Esophagus (tissue), 2 donors: Measurements from ENCODE around the gene GREB1. TPM values are rescaled to one million over a fixed set of nuclear protein-coding genes. Genes with fewer than 3 reads are reported as not detected.

Source experiments
- H3K27ac ChIP-seq, 2 donors: one replicate each; pipeline ENCODE4 v1.5.1; 2013; ENCODE audit warnings: low read depth in 2 of 2, mild to moderate bottlenecking in 2 of 2, inconsistent platforms in 1 of 2, low read length in 1 of 2, moderate library complexity in 1 of 2
- H3K27me3 ChIP-seq, 2 donors: one replicate each; pipeline ENCODE4 v1.6.1; 2013; ENCODE audit warnings: low read length in 2 of 2, control low read depth in 1 of 2, mild to moderate bottlenecking in 1 of 2; ENCODE audit not compliant: insufficient read depth in 2 of 2, control insufficient read depth in 1 of 2
- H3K36me3 ChIP-seq, 2 donors: one replicate each; pipeline ENCODE4 v1.6.1; 2013; ENCODE audit warnings: low read length in 1 of 2; ENCODE audit not compliant: control insufficient read depth in 2 of 2, insufficient read depth in 2 of 2
- H3K4me1 ChIP-seq, 2 donors: one replicate each; pipeline ENCODE4 v1.6.1; 2013; ENCODE audit warnings: low read length in 1 of 2; ENCODE audit not compliant: control insufficient read depth in 2 of 2, insufficient read depth in 2 of 2
- H3K4me3 ChIP-seq, 2 donors: one replicate each; pipeline ENCODE4 v1.5.1; 2013; ENCODE audit warnings: low read length in 2 of 2, mild to moderate bottlenecking in 2 of 2, low read depth in 1 of 2, moderate library complexity in 1 of 2
- H3K9me3 ChIP-seq, 2 donors: one replicate each; pipeline ENCODE4 v1.6.1; 2013; ENCODE audit warnings: mild to moderate bottlenecking in 2 of 2, low read depth in 1 of 2, low read length in 1 of 2, moderate library complexity in 1 of 2; ENCODE audit not compliant: control insufficient read depth in 2 of 2, insufficient read depth in 1 of 2
- WGBS, 2 donors: extraction: QIAGEN DNeasy Blood & Tissue Kit; methylation state at CpG; one replicate each; pipeline ENCODE4 v1.1.7; 2013; 5-methylcytosine and 5-hydroxymethylcytosine counted together
- polyA plus RNA-seq, 2 donors: library from polyadenylated mRNA; stranded (reverse); fragments of 200-250 nt; gene quantifications; one replicate each; pipeline ENCODE4 v1.2.3, GENCODE V29; 2013
- donor health status: healthy with polysubstance abuse.
- donor health status: Bipolar disorder and iron deficiency.

Gene GREB1
- polyA plus RNA-seq, 2 donors: 0.15 to 0.16 TPM

DNA sequence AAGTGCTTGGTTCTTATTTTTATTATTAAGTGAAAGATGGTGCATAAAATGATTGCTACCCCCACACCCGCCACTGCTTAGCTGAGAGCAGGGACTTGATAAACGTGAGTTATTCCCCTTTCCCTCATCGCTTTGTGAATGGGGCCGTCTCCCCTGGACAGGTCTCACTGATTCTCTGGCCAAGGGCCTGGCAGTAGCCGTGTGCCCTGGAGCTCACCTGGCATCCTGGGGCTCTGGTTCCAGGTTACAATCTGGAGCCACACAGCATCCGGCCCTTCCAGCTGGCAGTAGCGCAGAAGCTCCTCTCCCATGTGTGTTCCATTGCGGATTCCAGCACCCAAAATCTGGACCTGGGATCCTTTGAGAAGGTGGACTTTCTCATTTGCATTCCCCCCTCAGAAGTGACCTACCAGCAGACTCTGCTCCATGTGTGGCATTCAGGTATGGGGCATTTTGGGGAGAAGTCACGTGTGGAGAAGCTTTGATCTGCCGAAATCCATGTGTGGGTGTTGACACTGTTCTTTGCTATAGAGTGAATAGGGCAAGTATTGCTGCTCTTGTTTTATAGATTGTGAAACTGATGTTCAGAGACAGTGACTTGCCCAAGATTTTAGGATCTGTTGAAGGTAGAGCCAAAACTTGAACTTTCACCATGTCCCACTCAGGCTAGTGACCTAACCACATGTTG lies 63.8 kb downstream of the GREB1 start:
- H3K27me3 ChIP-seq: no peaks in the 10 kb centered on the region
- H3K9me3 ChIP-seq: no peaks in the 10 kb centered on the region
- peaks cover 0 to 2% of the 10 kb centered on the region in 2 donors for H3K4me1 ChIP-seq
- WGBS, 2 donors: 79 to 84% methylated on average over 10 of the region's 10 CpGs
- no peak overlapping the region for H3K4me3 ChIP-seq
- no peaks in the 10 kb centered on the region for H3K36me3 ChIP-seq
- H3K27ac ChIP-seq: no peak overlapping the region

DNA sequence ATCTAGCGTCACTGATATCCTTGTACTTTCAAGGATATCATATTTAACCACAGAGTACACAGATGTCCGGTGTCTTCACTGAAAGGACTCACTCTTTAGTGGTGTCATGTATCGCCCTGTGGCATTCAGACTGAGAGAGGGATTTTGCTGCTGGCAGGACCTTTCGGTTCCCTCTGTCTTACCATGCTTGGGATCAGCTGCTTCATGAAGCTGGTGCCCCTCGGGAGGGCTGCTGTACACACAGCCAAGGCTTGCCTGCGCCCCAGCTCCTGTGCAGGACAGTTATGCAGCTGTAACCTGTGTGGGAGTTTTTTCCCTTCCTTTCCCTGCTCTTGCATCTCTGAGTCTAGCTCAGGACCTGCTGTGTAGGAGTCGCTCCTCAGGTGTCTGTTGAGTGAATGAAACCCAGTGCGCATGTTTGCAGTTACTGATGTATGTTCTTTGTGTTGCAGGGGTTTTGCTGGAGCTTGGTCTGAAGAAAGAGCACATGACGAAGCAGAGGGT lies 64.4 kb downstream of the GREB1 start:
- WGBS, 2 donors: 67 to 70% methylated on average over 9 of the region's 9 CpGs
- Histone ChIP-seq H3K36me3 (no peaks in the 10 kb centered on the region), H3K4me3 (no peak overlapping the region), H3K4me1 (peaks cover 0 to 2% of the 10 kb centered on the region in 2 donors), H3K27ac (no peak overlapping the region), H3K27me3 (no peaks in the 10 kb centered on the region), H3K9me3 (no peaks in the 10 kb centered on the region)

DNA sequence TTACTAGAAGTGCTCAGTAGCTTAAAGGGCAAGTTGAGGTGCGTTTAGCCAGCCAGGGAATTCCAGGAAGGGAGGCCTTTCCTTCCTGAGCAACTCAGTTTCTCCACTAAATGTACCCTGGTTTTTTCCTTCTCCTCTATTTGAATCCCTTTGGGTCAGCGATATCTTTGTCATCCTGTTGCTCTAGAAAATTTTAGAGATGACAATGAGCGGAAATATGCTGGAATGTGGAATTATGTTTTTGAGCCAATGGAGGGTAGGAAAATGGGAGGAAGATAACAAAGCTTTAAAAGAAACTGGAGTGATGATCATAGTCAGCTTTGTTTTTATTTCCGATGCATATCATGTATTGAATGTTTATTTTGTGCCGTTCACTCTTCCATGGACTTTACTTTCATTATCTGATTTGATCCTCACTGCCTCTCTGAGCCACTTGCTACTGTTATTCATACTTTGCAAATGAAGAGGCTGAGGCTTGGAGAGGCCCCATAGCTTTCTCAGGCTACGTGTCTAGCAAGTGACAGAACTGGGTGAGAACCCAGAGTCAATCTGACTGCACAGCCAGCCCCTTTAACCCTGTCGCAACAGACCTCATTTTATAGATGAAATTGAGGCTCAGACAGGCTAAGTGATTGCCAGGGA lies 68.8 kb downstream of the GREB1 start:
- Histone ChIP-seq H3K36me3 (no peaks in the 10 kb centered on the region), H3K9me3 (no peaks in the 10 kb centered on the region), H3K27me3 (no peaks in the 10 kb centered on the region), H3K27ac (no peak overlapping the region), H3K4me1 (peaks cover 0 to 2% of the 10 kb centered on the region in 2 donors), H3K4me3 (no peak overlapping the region)
- 66 to 80% methylated on average over 7 of the region's 7 CpGs for WGBS, 2 donors

DNA sequence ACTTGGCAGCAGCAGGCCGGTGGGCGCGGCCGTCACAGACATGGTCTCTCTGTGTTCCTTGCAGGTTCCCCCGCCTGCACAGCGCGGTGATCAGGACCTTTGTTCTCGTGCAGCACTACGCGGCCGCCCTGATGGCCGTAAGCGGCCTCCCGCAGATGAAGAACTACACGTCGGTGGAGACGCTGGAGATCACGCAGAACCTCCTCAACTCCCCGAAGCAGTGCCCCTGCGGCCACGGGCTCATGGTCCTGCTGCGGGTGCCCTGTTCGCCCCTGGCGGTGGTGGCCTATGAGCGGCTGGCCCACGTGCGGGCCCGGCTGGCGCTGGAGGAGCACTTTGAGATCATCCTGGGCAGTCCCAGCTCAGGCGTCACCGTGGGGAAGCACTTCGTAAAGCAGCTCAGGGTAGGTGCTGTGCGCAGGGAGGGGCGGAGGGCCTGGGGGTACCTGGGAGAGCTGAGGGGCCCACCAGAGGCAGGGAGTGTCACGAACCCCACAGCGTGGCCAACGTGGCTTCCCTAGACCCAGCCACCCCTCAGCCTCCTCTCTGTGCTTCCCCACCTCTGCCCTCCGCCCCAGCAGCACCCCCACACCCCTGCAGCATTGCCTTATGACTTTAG lies 76.9 kb downstream of the GREB1 start:
- Histone ChIP-seq H3K27ac (no peak overlapping the region), H3K9me3 (no peaks in the 10 kb centered on the region), H3K4me1 (no peaks in the 10 kb centered on the region), H3K4me3 (no peak overlapping the region), H3K27me3 (no peaks in the 10 kb centered on the region), H3K36me3 (peaks cover 0 to 2% of the 10 kb centered on the region in 2 donors)
- WGBS, 2 donors: 93 to 96% methylated on average over 38 of the region's 38 CpGs

DNA sequence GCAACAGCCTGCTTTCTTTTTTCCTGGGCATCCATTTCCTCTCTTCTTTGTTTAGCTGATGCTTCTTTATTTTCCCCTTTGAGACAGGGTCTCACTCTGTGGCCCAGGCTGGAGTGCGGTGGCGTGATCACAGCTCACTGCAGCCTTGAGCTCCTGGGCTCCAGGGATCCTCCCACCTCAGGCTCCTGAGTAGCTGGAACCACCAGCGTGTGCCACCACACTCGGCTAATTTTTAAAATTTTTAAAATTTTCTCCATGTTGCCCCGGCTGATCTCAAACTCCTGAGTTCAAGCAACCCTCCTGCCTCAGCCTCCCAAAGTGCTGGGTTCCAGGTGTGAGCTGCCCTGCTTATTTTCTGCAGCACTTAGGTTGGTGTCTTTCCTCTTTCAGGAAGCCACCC lies 77.4 kb downstream of the GREB1 start:
- H3K4me3 ChIP-seq: no peak overlapping the region
- peaks cover 0 to 2% of the 10 kb centered on the region in 2 donors for H3K36me3 ChIP-seq
- H3K9me3 ChIP-seq: no peaks in the 10 kb centered on the region
- no peaks in the 10 kb centered on the region for H3K4me1 ChIP-seq
- H3K27me3 ChIP-seq: no peaks in the 10 kb centered on the region
- 92 to 94% methylated on average over 5 of the region's 5 CpGs for WGBS, 2 donors
- no peak overlapping the region for H3K27ac ChIP-seq

DNA sequence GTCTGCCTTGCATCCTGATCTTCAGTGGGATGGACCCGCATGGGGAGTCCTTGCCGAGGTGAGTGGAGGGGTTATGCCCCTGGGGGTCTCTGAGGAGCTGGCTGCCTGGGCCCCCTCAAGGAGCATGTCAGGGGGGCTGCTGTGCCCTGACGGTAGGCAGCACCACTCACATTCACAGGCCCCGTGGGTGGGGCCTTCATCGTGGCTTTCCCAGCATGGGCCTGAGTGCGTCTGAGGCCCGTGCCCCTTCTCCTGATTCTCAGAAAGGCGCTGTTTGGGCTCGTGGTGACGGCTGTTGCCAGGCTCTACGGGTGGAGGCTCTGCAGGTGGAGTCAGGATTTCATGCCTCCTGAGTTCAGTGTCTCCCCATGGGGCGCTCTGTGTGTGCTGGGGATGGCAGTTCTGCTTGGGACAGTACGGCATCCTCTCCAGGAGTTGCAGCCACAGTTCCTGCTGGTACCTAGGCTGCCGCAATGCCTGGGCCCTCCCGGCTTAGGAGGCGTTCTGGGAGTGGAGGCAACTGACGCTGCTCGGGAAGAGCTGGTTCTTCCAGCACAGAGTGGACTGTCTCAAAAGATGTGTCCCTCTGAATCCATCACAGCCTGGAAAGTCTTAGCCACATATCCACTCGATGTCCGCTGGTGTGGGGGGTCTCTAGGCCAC lies 78.8 kb downstream of the GREB1 start:
- Histone ChIP-seq H3K4me3 (no peak overlapping the region), H3K27ac (no peak overlapping the region), H3K4me1 (no peaks in the 10 kb centered on the region), H3K36me3 (peaks cover 0 to 2% of the 10 kb centered on the region in 2 donors), H3K27me3 (no peaks in the 10 kb centered on the region), H3K9me3 (no peaks in the 10 kb centered on the region)
- WGBS, 2 donors: 88 to 90% methylated on average over 20 of the region's 20 CpGs

DNA sequence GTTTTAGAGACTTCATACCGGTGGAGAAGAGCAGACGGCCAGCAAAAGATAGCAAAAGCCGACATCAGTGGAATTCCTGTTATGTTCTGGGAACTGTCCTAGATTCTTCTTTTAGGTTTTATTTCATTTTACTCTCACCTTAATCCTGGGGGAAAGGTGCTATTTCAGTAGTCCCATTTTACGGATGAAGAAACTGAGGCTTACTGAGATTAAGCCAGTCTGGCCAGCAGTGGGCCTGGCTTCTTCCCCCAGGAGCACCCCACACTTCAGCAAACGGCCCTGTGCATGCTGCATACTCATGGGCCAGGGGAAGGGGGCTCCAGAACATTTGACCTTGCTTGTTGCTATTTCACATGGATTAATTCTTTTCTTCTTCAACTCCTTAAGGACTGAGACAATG lies 79.5 kb downstream of the GREB1 start:
- no peak overlapping the region for H3K27ac ChIP-seq
- peaks cover 0 to 2% of the 10 kb centered on the region in 2 donors for H3K36me3 ChIP-seq
- H3K9me3 ChIP-seq: no peaks in the 10 kb centered on the region
- H3K27me3 ChIP-seq: no peaks in the 10 kb centered on the region
- WGBS, 2 donors: 89 to 92% methylated on average over 5 of the region's 5 CpGs
- H3K4me1 ChIP-seq: no peaks in the 10 kb centered on the region
- no peak overlapping the region for H3K4me3 ChIP-seq

DNA sequence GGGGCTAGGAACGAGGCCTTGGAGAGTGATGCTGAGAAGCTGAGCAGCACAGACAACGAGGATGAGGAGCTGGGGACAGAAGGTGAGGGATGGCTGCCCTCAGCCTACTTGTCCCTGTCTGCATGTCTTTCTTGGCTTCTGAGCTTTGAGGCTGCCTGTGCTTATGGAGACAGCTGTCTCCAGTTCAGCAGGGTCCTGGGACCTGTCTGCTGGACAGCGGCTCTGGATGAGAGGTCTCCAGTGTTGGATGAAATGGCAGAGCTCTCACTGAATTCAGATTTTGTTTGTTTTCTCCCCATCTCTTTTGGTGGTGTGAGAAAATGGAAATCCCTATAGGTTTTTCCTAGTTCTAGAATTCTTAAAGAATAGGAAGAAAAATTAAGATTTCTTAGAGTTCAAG lies 81.4 kb downstream of the GREB1 start:
- Histone ChIP-seq H3K4me1 (no peaks in the 10 kb centered on the region), H3K27ac (no peak overlapping the region), H3K4me3 (no peak overlapping the region), H3K36me3 (no peaks in the 10 kb centered on the region), H3K9me3 (no peaks in the 10 kb centered on the region), H3K27me3 (no peaks in the 10 kb centered on the region)
- 80 to 81% methylated on average over 3 of the region's 3 CpGs for WGBS, 2 donors

DNA sequence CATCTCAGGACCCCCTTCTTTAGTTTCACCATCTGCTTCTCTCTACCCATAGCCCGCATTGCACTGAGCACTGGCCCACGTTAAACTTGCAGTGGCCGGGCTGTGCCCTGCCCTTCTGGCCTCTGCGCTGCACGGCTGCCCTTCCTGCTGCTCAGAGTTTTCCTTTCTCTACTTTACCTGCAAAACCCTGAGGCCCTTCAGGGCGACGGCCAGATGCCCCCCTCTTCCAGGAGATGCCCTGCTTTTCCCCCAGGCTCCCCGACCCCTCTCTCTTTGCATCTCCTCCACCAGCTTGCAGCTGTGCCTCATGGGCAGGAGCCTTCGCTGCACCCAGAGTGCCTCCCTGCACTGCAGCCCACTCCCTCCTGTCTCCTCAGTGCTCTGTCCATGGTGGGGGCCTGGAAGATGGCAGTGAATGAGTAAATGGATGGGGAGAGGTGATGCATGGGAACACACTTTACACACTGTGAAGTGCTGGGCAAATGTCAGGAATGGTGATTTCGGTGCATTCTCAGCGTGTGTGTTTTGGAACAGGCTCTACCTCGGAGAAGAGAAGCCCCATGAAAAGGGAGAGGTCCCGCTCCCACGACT lies 82.3 kb downstream of the GREB1 start:
- whole genome bisulfite sequencing, 2 donors: 87 to 88% methylated on average over 14 of the region's 14 CpGs
- Histone ChIP-seq H3K9me3 (no peaks in the 10 kb centered on the region), H3K36me3 (no peaks in the 10 kb centered on the region), H3K4me3 (no peak overlapping the region), H3K4me1 (no peaks in the 10 kb centered on the region), H3K27ac (no peak overlapping the region), H3K27me3 (no peaks in the 10 kb centered on the region)
